NCI-H2171 (cell line): ENCODE results near the gene DMD.
"Not testable (repeated sequence)": the region's sequence is repeated elsewhere in the genome, so short reads cannot be mapped to it uniquely, and the experiment has no call there.

Source experiments
- DNase-seq: peaks from one replicate; lab custom pipeline; 2025; lab: John Stamatoyannopoulos, UW

The DMD gene

GRCh38 chrX:32599156-32599555 is 612.2 kb downstream of the DMD start:
- no peak for DNase-seq

- DNase-seq = no peak
Observed at GRCh38 chrX:32598707-32599106, 612.6 kb downstream of the DMD start.

GRCh38 chrX:32597777-32598176 is 613.6 kb downstream of the DMD start:
- DNase-seq = no peak

- DNase-seq = no peak
Observed at GRCh38 chrX:32592786-32593185, 618.6 kb downstream of the DMD start.

- DNase-seq = no peak
Observed at GRCh38 chrX:32591589-32591988, 619.8 kb downstream of the DMD start.

- no peak for DNase-seq
Observed at GRCh38 chrX:32582729-32583128, 628.6 kb downstream of the DMD start.

GRCh38 chrX:32576885-32577284 is 634.5 kb downstream of the DMD start:
- DNase-seq = no peak

GRCh38 chrX:32572644-32573043 is 638.7 kb downstream of the DMD start:
- no peak for DNase-seq

- DNase-seq = no peak
Observed at GRCh38 chrX:32571579-32571978, 639.8 kb downstream of the DMD start.

- DNase-seq = no peak
Observed at GRCh38 chrX:32562261-32562660, 649.1 kb downstream of the DMD start.

GRCh38 chrX:32545101-32545500 is 666.2 kb downstream of the DMD start:
- DNase-seq = no peak

- DNase-seq = no peak
Observed at GRCh38 chrX:32538554-32538953, 672.8 kb downstream of the DMD start.

- DNase-seq = no peak
Observed at GRCh38 chrX:32533848-32534247, 677.5 kb downstream of the DMD start.

- DNase-seq = no peak
Observed at GRCh38 chrX:32532262-32532661, 679.1 kb downstream of the DMD start.

GRCh38 chrX:32530802-32531403 is 680.4 kb downstream of the DMD start:
- no peak for DNase-seq

- DNase-seq = not testable (repeated sequence)
Observed at GRCh38 chrX:32528451-32528850, 682.9 kb downstream of the DMD start.

GRCh38 chrX:32525234-32525633 is 686.1 kb downstream of the DMD start:
- DNase-seq = no peak

GRCh38 chrX:32524385-32524784 is 687.0 kb downstream of the DMD start:
- DNase-seq = no peak

- no peak for DNase-seq
Observed at GRCh38 chrX:32520789-32521188, 690.6 kb downstream of the DMD start.

- DNase-seq = no peak
Observed at GRCh38 chrX:32514986-32515385, 696.4 kb downstream of the DMD start.

GRCh38 chrX:32501606-32502005 is 709.7 kb downstream of the DMD start:
- no peak for DNase-seq

GRCh38 chrX:32496671-32497070 is 714.7 kb downstream of the DMD start:
- DNase-seq = no peak

GRCh38 chrX:32495855-32496254 is 715.5 kb downstream of the DMD start:
- no peak for DNase-seq

GRCh38 chrX:32489125-32489524 is 722.2 kb downstream of the DMD start:
- no peak for DNase-seq
